GM19099 (cell line): ENCODE results near the gene NRTN.

Source experiments
- POLR2A ChIP-seq: IDR thresholded peaks from 3 replicates; pipeline ENCODE4 v1.6.1; 2011; ENCODE audit warnings: low read depth; ENCODE audit not compliant: insufficient read length; ENCODE audit errors: extremely low read depth

Gene NRTN

DNA sequence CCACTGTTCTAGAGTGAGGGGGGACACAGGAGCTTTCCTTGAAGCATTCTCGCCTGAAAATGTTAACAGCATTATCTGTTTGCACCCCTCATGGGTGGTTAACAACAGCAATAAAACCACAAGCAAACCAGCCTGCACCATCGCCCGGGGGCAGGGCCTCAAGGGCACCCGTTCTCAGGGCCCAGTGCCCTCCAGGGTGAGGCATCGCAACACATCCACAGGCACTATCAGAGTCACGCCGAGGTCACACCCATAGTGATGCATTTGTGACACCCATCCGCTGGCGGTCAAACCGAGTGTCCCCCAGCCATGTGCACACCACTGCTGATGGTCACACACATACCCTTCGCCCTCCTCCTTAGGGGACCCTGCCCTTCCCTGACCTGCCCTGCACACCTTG lies 60.9 kb downstream of the NRTN start:
- no peak for TF ChIP-seq POLR2A

DNA sequence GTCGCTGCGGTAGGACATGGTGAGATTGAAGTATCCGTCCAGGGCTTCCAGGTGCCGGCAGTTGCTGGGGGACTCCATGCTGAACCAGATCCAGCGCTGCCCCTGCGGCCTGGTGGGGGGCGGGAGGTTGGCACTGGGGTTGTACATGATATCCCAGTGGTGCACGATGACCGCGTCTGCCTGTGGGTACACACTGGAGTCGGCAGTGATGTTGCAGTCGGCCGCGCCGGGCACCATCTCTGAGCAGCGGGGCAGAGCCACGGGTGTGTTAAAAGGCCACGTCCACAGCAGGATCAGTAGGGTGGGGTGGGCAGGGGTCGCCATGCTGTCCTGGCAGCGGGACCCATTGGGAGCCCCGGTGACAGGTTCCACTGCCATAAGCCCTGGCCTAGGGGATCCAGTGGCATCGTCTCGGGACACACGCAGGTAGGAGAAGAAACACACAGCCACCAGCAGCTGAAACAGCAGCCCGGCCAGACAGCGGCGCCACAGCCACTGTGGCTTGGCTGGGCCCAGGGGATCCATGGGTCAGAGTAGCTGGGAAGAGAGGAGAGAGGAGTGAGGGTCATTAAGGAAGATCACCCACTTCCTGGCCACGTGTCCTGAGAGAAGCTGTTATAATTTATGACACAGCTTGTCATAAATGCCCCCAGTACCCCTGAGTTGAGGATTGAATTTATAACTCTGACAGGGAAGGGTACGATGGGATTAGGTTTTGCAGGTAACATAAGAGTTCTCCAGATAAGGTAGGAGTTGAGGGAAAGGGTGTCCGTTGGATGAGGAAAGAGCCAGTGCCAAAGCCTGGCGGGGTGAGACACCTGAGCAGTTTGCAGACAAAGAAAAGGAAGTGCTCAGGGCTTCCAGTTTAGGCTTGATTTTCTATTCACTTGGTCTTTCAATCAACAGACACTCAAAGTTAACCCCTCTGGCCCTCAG lies 62.6 kb downstream of the NRTN start:
- no peak for TF ChIP-seq POLR2A

DNA sequence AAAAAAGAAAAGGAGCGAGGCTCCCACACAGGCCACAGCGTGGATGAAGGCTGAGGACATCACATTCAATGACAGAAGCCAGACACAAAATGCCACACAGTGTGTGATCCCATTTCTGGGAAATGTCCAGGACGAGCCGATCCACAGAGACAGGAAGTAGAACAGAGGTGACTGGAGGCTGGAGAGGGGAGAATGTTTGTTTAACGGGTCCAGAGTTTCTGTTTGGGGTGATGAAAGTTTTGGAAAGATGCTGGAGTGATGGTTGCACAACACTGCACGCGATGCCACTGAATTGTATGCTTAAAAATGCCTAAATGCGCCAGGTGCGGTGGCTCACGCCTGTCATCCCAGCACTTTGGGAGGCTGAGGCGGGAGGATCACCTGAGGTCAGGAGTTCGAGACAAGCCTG lies 66.1 kb downstream of the NRTN start:
- no peak for TF ChIP-seq POLR2A

DNA sequence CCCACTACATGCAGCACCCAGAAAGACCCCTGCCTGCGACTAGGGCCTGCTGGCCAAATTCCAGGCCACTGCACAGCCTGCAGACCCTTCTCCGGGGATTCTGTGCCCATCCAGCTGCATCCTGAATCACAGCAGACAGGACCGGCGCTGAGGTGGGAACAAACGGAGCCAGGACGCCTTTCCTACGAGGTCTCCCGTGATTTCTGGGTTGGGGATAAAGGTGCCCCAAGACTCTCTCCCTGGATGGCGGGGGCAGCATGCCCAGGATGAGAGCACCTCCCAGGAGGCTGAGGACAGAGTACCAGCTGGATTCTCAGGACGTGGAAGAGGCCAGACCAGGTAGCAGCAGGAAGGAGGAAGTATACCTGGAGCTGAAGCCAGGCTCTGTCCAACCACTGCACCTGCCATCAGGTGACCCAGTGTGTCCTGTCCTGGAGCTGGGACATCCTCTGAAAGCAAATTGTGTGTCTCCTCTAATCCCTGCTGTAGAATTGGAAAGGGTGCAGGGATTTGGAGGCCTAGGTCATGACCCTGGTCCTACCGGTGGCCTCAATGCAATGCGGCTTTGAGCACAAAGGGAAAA lies 68.8 kb downstream of the NRTN start:
- TF ChIP-seq POLR2A = no peak

DNA sequence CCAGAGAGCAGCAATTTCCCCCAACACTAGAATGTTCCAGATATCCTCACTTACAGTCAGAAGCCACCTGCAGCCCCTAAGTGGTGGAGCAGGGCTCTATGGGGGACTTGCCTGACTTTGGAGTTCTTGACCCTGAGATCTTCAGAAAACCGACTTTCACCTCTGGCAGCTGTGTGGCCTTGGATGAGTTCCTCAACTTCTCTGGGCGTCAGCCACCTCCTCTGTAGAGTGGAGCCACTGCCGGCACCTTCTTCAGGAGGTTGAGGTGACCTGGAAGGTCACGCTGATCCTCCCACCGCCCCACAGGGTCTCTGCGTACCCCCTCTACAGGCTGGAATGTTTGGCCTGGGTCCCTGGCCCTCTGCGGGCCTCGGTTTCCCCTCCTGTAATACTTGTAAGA lies 72.6 kb downstream of the NRTN start:
- TF ChIP-seq POLR2A = no peak

DNA sequence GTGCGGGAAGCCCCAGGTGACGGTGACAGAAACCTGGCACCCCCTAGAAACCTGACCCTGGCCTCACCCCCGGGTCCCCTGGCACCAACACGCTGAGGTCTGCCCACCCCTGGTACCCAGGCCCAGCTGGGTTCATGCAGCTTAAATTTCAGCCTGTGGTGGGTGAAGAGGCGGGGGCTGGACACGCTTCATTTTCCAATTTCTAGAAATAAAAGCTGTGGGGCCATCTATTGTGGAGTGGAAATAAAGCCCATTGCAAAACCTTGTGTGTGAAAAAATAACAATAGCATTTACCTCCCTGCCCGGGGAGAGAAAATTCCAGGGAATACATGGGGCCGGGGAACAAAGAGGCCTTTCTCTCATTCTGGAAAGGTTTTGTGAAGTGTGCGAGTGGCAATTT lies 73.0 kb downstream of the NRTN start:
- TF ChIP-seq POLR2A = no peak
